ENCODE measurements around the gene SPC24. TPM values are rescaled to one million over a fixed set of nuclear protein-coding genes. Genes with fewer than 3 reads are reported as not detected.

SPC24 gene
- total RNA-seq, 1 experiment from 2014 or later: 59.2 TPM

GRCh38 chr19:11203194-11204075 is 47.9 kb upstream of the SPC24 start:
- Histone ChIP-seq H2AFZ (no peak overlapping the region), H3K4me3 (no peak overlapping the region), H3K9me2 (ENCODE audit: insufficient read depth) (no peaks in the 10 kb centered on the region), H3K36me3 (ENCODE audit: low read depth) (0 out of 2 replicates have a peak, but pooled peaks cover 2% of the 10 kb centered on the region), H4K20me1 (ENCODE audit: insufficient read depth) (no peaks in the 10 kb centered on the region), H3K27ac (no peak overlapping the region), H3K27me3 (ENCODE audit: insufficient read depth, low read depth) (no peaks in the 10 kb centered on the region), H3K4me2 (peak overlapping the region; percentile 34; the same call in 1 of the 2 replicates), H3F3A (ENCODE audit: insufficient read depth, low read depth) (peaks cover 41% of the 10 kb centered on the region; the same call in 1 of the 2 replicates), H3K9me3 (ENCODE audit: insufficient read depth, low read depth) (no peaks in the 10 kb centered on the region), H3K4me1 (replicated peaks; ENCODE audit: insufficient read depth) (peaks cover 18% of the 10 kb centered on the region), H3K79me2 (ENCODE audit: low read depth) (no peaks in the 10 kb centered on the region)
- POLR2A ChIA-PET (ENCODE audit: unreplicated experiment): interaction anchor here (0.6 to 0.8 kb wide), 2 partner anchors 61 to 486 kb away, joined by 6 to 17 read pairs; no protein-coding TSS in a partner anchor
- BruUV-seq (replicated peaks): no TSS peak
- intact Hi-C loops (cut with micrococcal nuclease; ENCODE audit: unreplicated experiment): loop anchor here (1.0 to 5.0 kb wide), 4 partner anchors 66 to 266 kb away; no protein-coding TSS in a partner anchor
- TF ChIP-seq EZH2 (IDR thresholded peaks at IDR 0.05; ENCODE audit: low read depth) (no peak), CTCF (conservative IDR thresholded peaks at IDR 0.05) (peak; percentile 94)
- peak; percentile 69 to 75 for DNase-seq
- CTCF ChIA-PET: interaction anchor here (0.6 to 1.2 kb wide), 9 partner anchors 39 to 487 kb away, joined by 3 to 17 read pairs (median 6); no protein-coding TSS in a partner anchor

- no peak overlapping the region for H3K4me2 ChIP-seq
- H3F3A ChIP-seq (ENCODE audit: insufficient read depth, low read depth): peaks cover 47% of the 10 kb centered on the region; the same call in 1 of the 2 replicates
- no peak overlapping the region for H3K4me3 ChIP-seq
- peaks cover 18% of the 10 kb centered on the region for H3K4me1 ChIP-seq (replicated peaks; ENCODE audit: insufficient read depth)
- TF ChIP-seq CTCF (conservative IDR thresholded peaks at IDR 0.05): no peak
- TF ChIP-seq EZH2 (IDR thresholded peaks at IDR 0.05; ENCODE audit: low read depth): no peak
- no peak for DNase-seq
- no peaks in the 10 kb centered on the region for H3K36me3 ChIP-seq (ENCODE audit: low read depth)
- H4K20me1 ChIP-seq (ENCODE audit: insufficient read depth): no peaks in the 10 kb centered on the region
- BruUV-seq (replicated peaks): no TSS peak
- POLR2A ChIA-PET (ENCODE audit: unreplicated experiment): no interaction called here
- H2AFZ ChIP-seq: no peak overlapping the region
- H3K27me3 ChIP-seq (ENCODE audit: insufficient read depth, low read depth): no peaks in the 10 kb centered on the region
- H3K79me2 ChIP-seq (ENCODE audit: low read depth): no peaks in the 10 kb centered on the region
- CTCF ChIA-PET: no interaction called here
- no peaks in the 10 kb centered on the region for H3K9me2 ChIP-seq (ENCODE audit: insufficient read depth)
- intact Hi-C loops (cut with micrococcal nuclease; ENCODE audit: unreplicated experiment): loop anchor here (1.0 to 5.0 kb wide), 4 partner anchors 65 to 265 kb away; no protein-coding TSS in a partner anchor
- H3K9me3 ChIP-seq (ENCODE audit: insufficient read depth, low read depth): no peaks in the 10 kb centered on the region
- no peak overlapping the region for H3K27ac ChIP-seq
Observed at GRCh38 chr19:11202488-11203193, 47.1 kb upstream of the SPC24 start.

- POLR2A ChIA-PET (ENCODE audit: unreplicated experiment): no interaction called here
- intact Hi-C loops (cut with micrococcal nuclease; ENCODE audit: unreplicated experiment): loop anchor here (5.0 kb wide), 1 partner anchor 264 kb away; no protein-coding TSS in a partner anchor
Observed at GRCh38 chr19:11201791-11202190, 46.2 kb upstream of the SPC24 start.

More at GRCh38 chr19:11201791-11202190, 46.2 kb upstream of the SPC24 start:
- Histone ChIP-seq H3K4me2 (no peak overlapping the region), H3K27ac (no peak overlapping the region), H2AFZ (no peak overlapping the region), H4K20me1 (ENCODE audit: insufficient read depth) (no peaks in the 10 kb centered on the region), H3F3A (ENCODE audit: insufficient read depth, low read depth) (peaks cover 44% of the 10 kb centered on the region; the same call in 1 of the 2 replicates), H3K36me3 (ENCODE audit: low read depth) (no peaks in the 10 kb centered on the region), H3K9me2 (ENCODE audit: insufficient read depth) (no peaks in the 10 kb centered on the region), H3K79me2 (ENCODE audit: low read depth) (no peaks in the 10 kb centered on the region), H3K4me3 (no peak overlapping the region), H3K9me3 (ENCODE audit: insufficient read depth, low read depth) (no peaks in the 10 kb centered on the region), H3K27me3 (ENCODE audit: insufficient read depth, low read depth) (no peaks in the 10 kb centered on the region), H3K4me1 (replicated peaks; ENCODE audit: insufficient read depth) (peaks cover 18% of the 10 kb centered on the region)
- no peak for TF ChIP-seq CTCF (conservative IDR thresholded peaks at IDR 0.05)
- TF ChIP-seq EZH2 (IDR thresholded peaks at IDR 0.05; ENCODE audit: low read depth): no peak
- CTCF ChIA-PET: no interaction called here
- DNase-seq: no peak
- no TSS peak for BruUV-seq (replicated peaks)

All from PC-9 (cell line).